ENCODE results near the gene LYPD3.

The LYPD3 gene

GRCh38 chr19:43489979-43490599, 24.7 kb upstream of the LYPD3 start:
- ChIA-PET CTCF (interaction anchor here (1.0 to 1.7 kb wide), 4 partner anchors 12 to 43 kb away, joined by 3 to 6 read pairs (median 4); partner anchors contain the start of gene PHLDB3), POLR2A (no interaction called here)
- DNase-seq (ENCODE audit: low read depth, low spot score): no peak
- TF ChIP-seq CTCF (IDR thresholded peaks at IDR 0.05; ENCODE audit: insufficient read depth, low read length, missing control alignments): no peak
- H3K4me3 ChIP-seq (ENCODE audit: low read depth, low read length): no peak overlapping the region

GRCh38 chr19:43489310-43489709, 23.9 kb upstream of the LYPD3 start:
- POLR2A ChIA-PET: no interaction called here
- CTCF ChIA-PET: interaction anchor here (1.1 to 1.7 kb wide), 2 partner anchors 30 to 57 kb away, joined by 3 to 4 read pairs; no protein-coding TSS in a partner anchor
- no peak for DNase-seq (ENCODE audit: low read depth, low spot score)

GRCh38 chr19:43488179-43488578, 22.8 kb upstream of the LYPD3 start:
- no peak overlapping the region for H3K4me3 ChIP-seq (ENCODE audit: low read depth, low read length)
- no peak for TF ChIP-seq CTCF (IDR thresholded peaks at IDR 0.05; ENCODE audit: insufficient read depth, low read length, missing control alignments)
- DNase-seq (ENCODE audit: low read depth, low spot score): no peak
- CTCF ChIA-PET: interaction anchor here (1.1 kb wide), 1 partner anchor 55 kb away, joined by 3 read pairs; no protein-coding TSS in a partner anchor
- POLR2A ChIA-PET: no interaction called here

More at GRCh38 chr19:43489310-43489709, 23.9 kb upstream of the LYPD3 start:
- TF ChIP-seq CTCF (IDR thresholded peaks at IDR 0.05; ENCODE audit: insufficient read depth, low read length, missing control alignments): no peak
- no peak overlapping the region for H3K4me3 ChIP-seq (ENCODE audit: low read depth, low read length)

- ChIA-PET POLR2A (interaction anchor here (0.6 kb wide), 1 partner anchor 19 kb away, joined by 4 read pairs; no protein-coding TSS in a partner anchor), CTCF (no interaction called here)
Measured at GRCh38 chr19:43486412-43486811, 21.0 kb upstream of the LYPD3 start.

GRCh38 chr19:43485951-43486350, 20.5 kb upstream of the LYPD3 start:
- DNase-seq (ENCODE audit: low read depth, low spot score): no peak
- no peak overlapping the region for H3K4me3 ChIP-seq (ENCODE audit: low read depth, low read length)
- ChIA-PET POLR2A (interaction anchor here (0.6 kb wide), 1 partner anchor 19 kb away, joined by 4 read pairs; no protein-coding TSS in a partner anchor), CTCF (interaction anchor here (1.8 kb wide), 1 partner anchor 54 kb away, joined by 4 read pairs; no protein-coding TSS in a partner anchor)
- TF ChIP-seq CTCF (IDR thresholded peaks at IDR 0.05; ENCODE audit: insufficient read depth, low read length, missing control alignments): no peak

More at GRCh38 chr19:43486412-43486811, 21.0 kb upstream of the LYPD3 start:
- DNase-seq (ENCODE audit: low read depth, low spot score): no peak
- no peak for TF ChIP-seq CTCF (IDR thresholded peaks at IDR 0.05; ENCODE audit: insufficient read depth, low read length, missing control alignments)
- H3K4me3 ChIP-seq (ENCODE audit: low read depth, low read length): no peak overlapping the region

- no peak for DNase-seq (ENCODE audit: low read depth, low spot score)
- TF ChIP-seq CTCF (IDR thresholded peaks at IDR 0.05; ENCODE audit: insufficient read depth, low read length, missing control alignments): no peak
- ChIA-PET CTCF (interaction anchor here (0.6 to 1.0 kb wide), 3 partner anchors 12 to 37 kb away, joined by 3 to 4 read pairs (median 3); no protein-coding TSS in a partner anchor), POLR2A (no interaction called here)
- H3K4me3 ChIP-seq (ENCODE audit: low read depth, low read length): no peak overlapping the region
Measured at GRCh38 chr19:43483281-43483680, 17.9 kb upstream of the LYPD3 start.

Data from AG04449 (cell line).